ENCODE measurements around the gene UGDH. TPM values are rescaled to one million over a fixed set of nuclear protein-coding genes. Genes with fewer than 3 reads are reported as not detected.

UGDH gene
- 94.7 and 96.3 TPM in 2 replicates for total RNA-seq

GRCh38 chr4:39527296-39528060, at the start of gene UGDH:
Gene UGDH, minus strand, starts transcription at chr4:39527439. Its CDS starts 5,927 bp downstream, at chr4:39521512.

GRCh38 chr4:39458505-39459300, 68.5 kb downstream of the UGDH start, which contains the start of the genes LIAS and RPL9:
Gene LIAS, plus strand, starts transcription at chr4:39459056. Its CDS starts 62 bp downstream, at chr4:39459118.
Gene RPL9, minus strand, starts transcription at chr4:39458922. Its CDS starts 483 bp downstream, at chr4:39458439.

Other genes with a start within 250 kb of the UGDH start
- 25.1 and 31.4 TPM in 2 replicates for gene RFC1, start 161.1 kb downstream of the UGDH start, total RNA-seq
- gene KLB, start 120.5 kb downstream of the UGDH start, total RNA-seq = not detected in 2 replicates
- gene RPL9, start 68.5 kb downstream of the UGDH start, total RNA-seq = 3,865 and 4,772 TPM in 2 replicates
- gene LIAS, start 68.4 kb downstream of the UGDH start, total RNA-seq = 5.5 and 7.4 TPM in 2 replicates
- gene SMIM14, start 111.4 kb upstream of the UGDH start, total RNA-seq = 8.9 and 9.2 TPM in 2 replicates
- 9.8 and 16.5 TPM in 2 replicates for gene UBE2K, start 170.7 kb upstream of the UGDH start, total RNA-seq